ENCODE results near the gene ZNF70.

The ZNF70 gene

GRCh38 chr22:23689414-23689813 is 61.5 kb downstream of the ZNF70 start:
- no peak for DNase-seq
